ENCODE data around the gene PRUNE1.

- TF ChIP-seq CTCF (IDR thresholded peaks at IDR 0.05; ENCODE audit: low read depth, low read length, missing input control): no peak
- peak; percentile 27 to 45 for TF ChIP-seq RAD21 (IDR thresholded peaks at IDR 0.05)
- TF ChIP-seq TAF1 (conservative IDR thresholded peaks at IDR 0.05): peak; percentile 55
- TF ChIP-seq NR2F2 (IDR thresholded peaks at IDR 0.05): peak; percentile 55
- peak; percentile 91 for TF ChIP-seq SP1 (IDR thresholded peaks at IDR 0.05)
- TF ChIP-seq JUND (IDR thresholded peaks at IDR 0.05): peak; percentile 32 to 63
- TF ChIP-seq REST (IDR thresholded peaks at IDR 0.05): peak; percentile 63
- no peak for TF ChIP-seq EGR1 (IDR thresholded peaks at IDR 0.05; ENCODE audit: low read depth in 2 of 2)
- TF ChIP-seq MAX (IDR thresholded peaks at IDR 0.05): peak; percentile 39
- peak in 1 of 2 donors; percentile 37 for TF ChIP-seq GABPA (IDR thresholded peaks at IDR 0.05 in 1 of 2, conservative IDR thresholded peaks at IDR 0.05 in 1 of 2)
Measured at GRCh38 chr1:150981805-150982712, 26.2 kb upstream of the PRUNE1 start, which contains the start of gene ANXA9.

Data from liver (tissue), 3 donors.